WERI-Rb-1 (cell line): ENCODE data around the gene CIRBP.

Experiments
- DNase-seq: peaks from one replicate; pipeline ENCODE4 v3.0.0-alpha.2; 2020
- H3K27ac ChIP-seq: fragments of 250-450 bp; sonication (Bioruptor Pico); 2 replicates; pipeline ENCODE4 v1.5.1; 2020; ENCODE audit warnings: mild to moderate bottlenecking, moderate library complexity
- H3K27me3 ChIP-seq: fragments of 250-450 bp; sonication (Bioruptor Pico); 2 replicates; pipeline ENCODE4 v1.5.1; 2021; ENCODE audit warnings: mild to moderate bottlenecking, low read depth, moderate library complexity; ENCODE audit not compliant: insufficient read depth, severe bottlenecking
- H3K36me3 ChIP-seq: fragments of 250-450 bp; sonication (Bioruptor Pico); 2 replicates; pipeline ENCODE4 v1.5.1; 2020; ENCODE audit warnings: mild to moderate bottlenecking, moderate library complexity
- H3K4me3 ChIP-seq: 2 replicates; pipeline ENCODE4 v1.5.1; 2011; ENCODE audit warnings: low read depth, mild to moderate bottlenecking, control low read depth, low read length
- H3K9me3 ChIP-seq: fragments of 250-450 bp; sonication (Bioruptor Pico); 2 replicates; pipeline ENCODE4 v1.5.1; 2021; ENCODE audit warnings: mild to moderate bottlenecking, moderate library complexity; ENCODE audit not compliant: severe bottlenecking
- CTCF ChIP-seq: IDR thresholded peaks from 2 replicates; pipeline ENCODE4 v1.5.1; 2011; ENCODE audit warnings: low read depth, mild to moderate bottlenecking, control low read depth, inconsistent platforms, low read length

CIRBP gene

GRCh38 chr19:1308718-1309117 is 39.6 kb downstream of the CIRBP start:
- no peak overlapping the region for H3K27ac ChIP-seq
- H3K4me3 ChIP-seq, result no peak overlapping the region
- no peaks in the 10 kb centered on the region for H3K36me3 ChIP-seq
- DNase-seq, result no peak
- no peak for TF ChIP-seq CTCF
- H3K9me3 ChIP-seq, result no peaks in the 10 kb centered on the region
- no peaks in the 10 kb centered on the region for H3K27me3 ChIP-seq

- Histone ChIP-seq H3K36me3 (no peaks in the 10 kb centered on the region), H3K27me3 (no peaks in the 10 kb centered on the region), H3K27ac (peak overlapping the region; percentile 56), H3K9me3 (no peaks in the 10 kb centered on the region), H3K4me3 (no peak overlapping the region)
- no peak for TF ChIP-seq CTCF
- DNase-seq, result no peak
Observed at GRCh38 chr19:1309977-1310852, 41.1 kb downstream of the CIRBP start.

GRCh38 chr19:1310853-1311180 is 41.7 kb downstream of the CIRBP start:
- DNase-seq, result peak; percentile 72

GRCh38 chr19:1311543-1312091 is 42.5 kb downstream of the CIRBP start:
- Histone ChIP-seq H3K9me3 (no peaks in the 10 kb centered on the region), H3K4me3 (no peak overlapping the region), H3K27me3 (no peaks in the 10 kb centered on the region), H3K36me3 (no peaks in the 10 kb centered on the region), H3K27ac (peak overlapping the region; percentile 51)
- DNase-seq, result no peak
- 0 out of 2 replicates have a peak, but pooled peaks have one; percentile 12 for TF ChIP-seq CTCF

More at GRCh38 chr19:1310853-1311180, 41.7 kb downstream of the CIRBP start:
- Histone ChIP-seq H3K4me3 (no peak overlapping the region), H3K9me3 (no peaks in the 10 kb centered on the region), H3K27me3 (no peaks in the 10 kb centered on the region), H3K27ac (peak overlapping the region; percentile 56), H3K36me3 (no peaks in the 10 kb centered on the region)
- no peak for TF ChIP-seq CTCF

GRCh38 chr19:1312767-1313694 is 43.9 kb downstream of the CIRBP start:
- Histone ChIP-seq H3K27me3 (no peaks in the 10 kb centered on the region), H3K27ac (no peak overlapping the region), H3K9me3 (no peaks in the 10 kb centered on the region), H3K4me3 (no peak overlapping the region), H3K36me3 (no peaks in the 10 kb centered on the region)
- TF ChIP-seq CTCF, result no peak
- no peak for DNase-seq
